CD4-positive, alpha-beta memory T cell (primary cell): ENCODE measurements around the gene MYOM1. TPM values are rescaled to one million over a fixed set of nuclear protein-coding genes. Genes with fewer than 3 reads are reported as not detected.
A peak's percentile ranks its signal among the peaks of the same experiment; 100 is the strongest.

Experiments used
- CTCF ChIA-PET: fragments of 350-600 bp; sonication (Branson Sonifier 250); formaldehyde crosslinking; loops from one replicate; lab custom pipeline; 2021; ENCODE audit warnings: inconsistent platforms; ENCODE audit not compliant: partially characterized antibody; lab: Charles Lee
- POLR2A ChIA-PET: fragments of 350-600 bp; sonication (Branson Sonifier 250); formaldehyde crosslinking; loops from one replicate; lab custom pipeline; 2021; ENCODE audit not compliant: partially characterized antibody; lab: Charles Lee
- DNase-seq, 5 donors: peaks; one replicate each; pipeline versions ENCODE4 v3.0.0 to v3.0.0-alpha.2; 2020 to 2022; ENCODE audit warnings: mixed read lengths in 1 of 5
- H3K27ac ChIP-seq: one replicate; pipeline ENCODE4 v1.7.0; 2013; ENCODE audit warnings: low read depth, low read length
- H3K27me3 ChIP-seq: 2 replicates; pipeline ENCODE4 v1.7.0; 2013; ENCODE audit warnings: mild to moderate bottlenecking, low read length, moderate library complexity; ENCODE audit not compliant: insufficient read depth
- H3K36me3 ChIP-seq: 2 replicates; pipeline ENCODE4 v1.7.0; 2013; ENCODE audit warnings: mild to moderate bottlenecking, low read length, moderate library complexity; ENCODE audit not compliant: insufficient read depth
- H3K4me1 ChIP-seq: 2 replicates; pipeline ENCODE4 v1.7.0; 2013; ENCODE audit warnings: mild to moderate bottlenecking, low read length, moderate library complexity; ENCODE audit not compliant: insufficient read depth
- H3K4me3 ChIP-seq, 2 donors: one replicate each; pipeline ENCODE4 v1.7.0; 2013; ENCODE audit warnings: low read length in 2 of 2, mild to moderate bottlenecking in 1 of 2
- H3K9me3 ChIP-seq, 2 donors: one replicate each; pipeline ENCODE4 v1.7.0; 2013; ENCODE audit warnings: low read length in 2 of 2, control low read depth in 1 of 2; ENCODE audit not compliant: control insufficient read depth in 1 of 2
- H3K27ac Mint-ChIP-seq, 7 donors: one replicate each; pipeline ENCODE4 v1.8.0; 2020 to 2021; ENCODE audit warnings: mixed read lengths in 7 of 7, mild to moderate bottlenecking in 6 of 7, inconsistent platforms in 3 of 7, moderate library complexity in 3 of 7
- H3K27me3 Mint-ChIP-seq, 2 donors: one replicate each; pipeline ENCODE4 v1.8.0; 2020 to 2021; ENCODE audit warnings: mixed read lengths in 2 of 2
- H3K36me3 Mint-ChIP-seq, 2 donors: one replicate each; pipeline ENCODE4 v1.8.0; 2020 to 2021; ENCODE audit warnings: mixed read lengths in 2 of 2, inconsistent platforms in 1 of 2, mild to moderate bottlenecking in 1 of 2
- H3K4me1 Mint-ChIP-seq, 4 donors: one replicate each; pipeline ENCODE4 v1.8.0; 2020 to 2021; ENCODE audit warnings: mixed read lengths in 4 of 4, mild to moderate bottlenecking in 1 of 4
- H3K4me3 Mint-ChIP-seq, 8 donors: one replicate each; pipeline ENCODE4 v1.8.0; 2020 to 2021; ENCODE audit warnings: mixed read lengths in 8 of 8, mild to moderate bottlenecking in 7 of 8, moderate library complexity in 6 of 8, inconsistent platforms in 3 of 8
- H3K9me3 Mint-ChIP-seq, 8 donors: one replicate each; pipeline ENCODE4 v1.8.0; 2020 to 2021; ENCODE audit warnings: mixed read lengths in 8 of 8, mild to moderate bottlenecking in 5 of 8, inconsistent platforms in 3 of 8, moderate library complexity in 1 of 8
- intact Hi-C: fragments of 100-400 bp; cut with micrococcal nuclease; formaldehyde crosslinking; loops from one replicate; pipeline ENCODE4 v1.15.1; 2023
- polyA plus RNA-seq, 2 donors: library from polyadenylated mRNA; unstranded; fragments of 300-500 nt; fragmentation: Illumina TruSeq; gene quantifications; one replicate each; pipeline ENCODE4 v1.2.3, GENCODE V29; 2021
- total RNA-seq, 2 experiments: library from RNA; stranded (reverse); gene quantifications; one replicate each; pipeline ENCODE4 v1.2.3, GENCODE V29; 2021

MYOM1 gene
- total and polyA plus RNA-seq, 4 experiments from 2014 or later: 0.09 to 4.2 (median 1.8) TPM

GRCh38 chr18:3189884-3190283 is 29.9 kb downstream of the MYOM1 start:
- H3K27me3 Mint-ChIP-seq: peaks cover 0 to under 1% of the 10 kb centered on the region in 2 donors
- H3K27ac Mint-ChIP-seq: no peak overlapping the region
- no peaks in the 10 kb centered on the region for H3K4me1 Mint-ChIP-seq
- CTCF ChIA-PET: interaction anchor here (1.1 kb wide), 2 partner anchors 37 to 196 kb away, joined by 3 read pairs; no protein-coding TSS in a partner anchor
- no peaks in the 10 kb centered on the region for H3K4me1 ChIP-seq
- H3K36me3 Mint-ChIP-seq: peaks cover 1 to 8% of the 10 kb centered on the region in 2 donors
- H3K4me3 ChIP-seq: no peak overlapping the region
- no peak for DNase-seq
- no peak overlapping the region for H3K27ac ChIP-seq
- H3K36me3 ChIP-seq: no peaks in the 10 kb centered on the region
- no peak overlapping the region for H3K4me3 Mint-ChIP-seq
- POLR2A ChIA-PET: no interaction called here
- H3K27me3 ChIP-seq: no peaks in the 10 kb centered on the region
- intact Hi-C loops: no loop called here
- no peaks in the 10 kb centered on the region for H3K9me3 ChIP-seq
- no peaks in the 10 kb centered on the region for H3K9me3 Mint-ChIP-seq

- no peaks in the 10 kb centered on the region for H3K4me1 ChIP-seq
- H3K4me3 ChIP-seq: no peak overlapping the region
- Mint-ChIP-seq H3K27ac (peak overlapping the region in 1 of 7 donors; percentile 29), H3K4me3 (no peak overlapping the region), H3K27me3 (no peaks in the 10 kb centered on the region), H3K4me1 (no peaks in the 10 kb centered on the region), H3K9me3 (no peaks in the 10 kb centered on the region), H3K36me3 (peaks cover 1 to 8% of the 10 kb centered on the region in 2 donors)
- no peak for DNase-seq
- POLR2A ChIA-PET: no interaction called here
- H3K9me3 ChIP-seq: no peaks in the 10 kb centered on the region
- intact Hi-C loops: no loop called here
- H3K36me3 ChIP-seq: no peaks in the 10 kb centered on the region
- CTCF ChIA-PET: interaction anchor here (0.7 to 0.9 kb wide), 2 partner anchors 24 to 59 kb away, joined by 3 to 4 read pairs; no protein-coding TSS in a partner anchor
- no peaks in the 10 kb centered on the region for H3K27me3 ChIP-seq
- no peak overlapping the region for H3K27ac ChIP-seq
Measured at GRCh38 chr18:3186678-3187658, 32.8 kb downstream of the MYOM1 start.

GRCh38 chr18:3184275-3184963 is 35.3 kb downstream of the MYOM1 start:
- H3K27ac Mint-ChIP-seq: no peak overlapping the region
- Histone ChIP-seq H3K36me3 (no peaks in the 10 kb centered on the region), H3K27ac (no peak overlapping the region), H3K9me3 (no peaks in the 10 kb centered on the region), H3K4me1 (no peaks in the 10 kb centered on the region), H3K4me3 (no peak overlapping the region), H3K27me3 (no peaks in the 10 kb centered on the region)
- no peak for DNase-seq
- no peaks in the 10 kb centered on the region for H3K4me1 Mint-ChIP-seq
- intact Hi-C loops: no loop called here
- no peaks in the 10 kb centered on the region for H3K27me3 Mint-ChIP-seq
- H3K4me3 Mint-ChIP-seq: no peak overlapping the region
- H3K36me3 Mint-ChIP-seq: peaks cover 1 to 8% of the 10 kb centered on the region in 2 donors
- no peaks in the 10 kb centered on the region for H3K9me3 Mint-ChIP-seq
- POLR2A ChIA-PET: no interaction called here
- CTCF ChIA-PET: interaction anchor here (1.0 to 2.0 kb wide), 3 partner anchors 11 to 189 kb away, joined by 3 to 9 read pairs (median 3); no protein-coding TSS in a partner anchor

DNA sequence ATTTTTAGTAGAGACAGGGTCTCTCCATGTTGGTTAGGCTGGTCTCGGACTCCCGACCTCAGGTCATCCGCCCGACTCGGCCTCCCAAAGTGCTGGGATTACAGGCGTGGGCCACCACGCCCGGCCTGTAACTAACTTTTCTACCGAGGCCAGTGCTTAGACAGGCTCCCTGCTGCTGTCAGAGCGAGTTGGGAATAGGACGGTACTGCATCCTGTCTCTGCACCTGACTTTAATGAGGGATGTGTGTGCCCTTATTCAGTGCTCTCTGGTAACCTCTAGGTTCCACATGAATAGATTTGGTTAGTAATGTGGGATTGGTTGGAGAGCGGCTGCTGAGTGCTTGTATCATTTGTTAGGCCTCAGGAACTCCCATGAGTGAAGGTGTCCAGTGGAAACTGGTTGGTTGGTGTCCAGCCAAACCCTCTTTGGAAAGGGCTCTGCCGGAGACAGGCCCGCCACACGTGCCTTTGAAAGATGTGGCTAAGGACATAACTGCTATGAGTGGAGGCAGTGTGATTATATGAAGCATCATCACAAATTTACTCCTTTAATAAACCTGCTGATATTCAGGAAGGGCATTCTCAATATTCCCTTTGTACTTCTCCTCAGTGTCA is 36.6 kb downstream of the MYOM1 start:
- Mint-ChIP-seq H3K9me3 (no peaks in the 10 kb centered on the region), H3K27me3 (no peaks in the 10 kb centered on the region), H3K36me3 (no peaks in the 10 kb centered on the region), H3K4me3 (no peak overlapping the region), H3K4me1 (no peaks in the 10 kb centered on the region), H3K27ac (no peak overlapping the region)
- H3K27me3 ChIP-seq: no peaks in the 10 kb centered on the region
- intact Hi-C loops: no loop called here
- H3K4me1 ChIP-seq: no peaks in the 10 kb centered on the region
- DNase-seq: no peak
- CTCF ChIA-PET: no interaction called here
- no peak overlapping the region for H3K4me3 ChIP-seq
- H3K36me3 ChIP-seq: no peaks in the 10 kb centered on the region
- H3K27ac ChIP-seq: no peak overlapping the region
- H3K9me3 ChIP-seq: no peaks in the 10 kb centered on the region
- POLR2A ChIA-PET: no interaction called here

GRCh38 chr18:3180325-3180724 is 39.4 kb downstream of the MYOM1 start:
- POLR2A ChIA-PET: interaction anchor here (0.6 kb wide), 1 partner anchor 181 kb away, joined by 3 read pairs; no protein-coding TSS in a partner anchor
- no peaks in the 10 kb centered on the region for H3K9me3 ChIP-seq
- CTCF ChIA-PET: interaction anchor here (0.7 to 1.1 kb wide), 2 partner anchors 28 to 41 kb away, joined by 3 to 8 read pairs; no protein-coding TSS in a partner anchor
- H3K27me3 Mint-ChIP-seq: no peaks in the 10 kb centered on the region
- no peaks in the 10 kb centered on the region for H3K4me1 Mint-ChIP-seq
- no peaks in the 10 kb centered on the region for H3K36me3 ChIP-seq
- H3K9me3 Mint-ChIP-seq: no peaks in the 10 kb centered on the region
- no peaks in the 10 kb centered on the region for H3K36me3 Mint-ChIP-seq
- no peak overlapping the region for H3K27ac ChIP-seq
- no peak overlapping the region for H3K4me3 ChIP-seq
- H3K4me1 ChIP-seq: no peaks in the 10 kb centered on the region
- H3K27ac Mint-ChIP-seq: peak overlapping the region in 1 of 7 donors; percentile 59
- no peak for DNase-seq
- no peaks in the 10 kb centered on the region for H3K27me3 ChIP-seq
- intact Hi-C loops: no loop called here
- H3K4me3 Mint-ChIP-seq: no peak overlapping the region

- H3K4me3 Mint-ChIP-seq: no peak overlapping the region
- POLR2A ChIA-PET: no interaction called here
- no peaks in the 10 kb centered on the region for H3K36me3 Mint-ChIP-seq
- Histone ChIP-seq H3K27ac (no peak overlapping the region), H3K36me3 (no peaks in the 10 kb centered on the region), H3K9me3 (no peaks in the 10 kb centered on the region), H3K4me3 (no peak overlapping the region), H3K4me1 (no peaks in the 10 kb centered on the region), H3K27me3 (no peaks in the 10 kb centered on the region)
- H3K27me3 Mint-ChIP-seq: no peaks in the 10 kb centered on the region
- no peak for DNase-seq
- CTCF ChIA-PET: interaction anchor here (1.1 kb wide), 2 partner anchors 18 to 28 kb away, joined by 3 to 8 read pairs; no protein-coding TSS in a partner anchor
- H3K27ac Mint-ChIP-seq: no peak overlapping the region
- intact Hi-C loops: no loop called here
- H3K9me3 Mint-ChIP-seq: no peaks in the 10 kb centered on the region
- H3K4me1 Mint-ChIP-seq: no peaks in the 10 kb centered on the region
Measured at GRCh38 chr18:3179430-3180089, 40.2 kb downstream of the MYOM1 start.
